Activated CD8-positive, alpha-beta memory T cell treated with anti-CD3 and anti-CD28 coated beads, Interleukin-2, amount 50 U/mL, for 48 hours (primary cell): ENCODE data around the gene ZNF177.
A peak's percentile ranks its signal among the peaks of the same experiment; 100 is the strongest.

ENCODE experiments used
- DNase-seq: peaks from one replicate; pipeline ENCODE4 v3.0.0-alpha.2; 2020

ZNF177 gene

DNA sequence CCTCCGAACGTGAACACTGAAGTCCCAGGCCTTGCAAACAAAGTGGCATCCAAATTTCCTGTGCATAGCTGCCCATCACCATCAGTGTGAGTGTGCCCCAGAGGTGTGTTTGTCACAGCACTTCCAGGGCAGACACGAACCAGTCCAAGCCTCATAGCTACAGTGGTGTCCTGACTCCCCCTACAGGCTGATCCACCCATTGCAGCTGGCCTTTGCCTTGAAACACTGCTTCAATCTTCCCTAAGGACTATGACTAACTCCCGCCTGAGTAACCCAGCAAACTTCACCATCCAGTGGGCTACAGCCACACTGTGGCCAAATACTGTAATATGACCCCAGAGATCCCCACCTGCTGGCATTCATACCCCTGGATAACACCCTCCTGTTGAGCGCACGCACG lies 68.7 kb downstream of the ZNF177 start:
- DNase-seq, result peak; percentile 74
